Embryonic facial prominence (tissue), 1 donor: Measurements from ENCODE around the gene VIT.

ENCODE experiments used
- DNase-seq: peaks from one replicate; pipeline ENCODE4 v3.0.0-alpha.2; 2016; ENCODE audit errors: extremely low spot score

The VIT gene, protein sequence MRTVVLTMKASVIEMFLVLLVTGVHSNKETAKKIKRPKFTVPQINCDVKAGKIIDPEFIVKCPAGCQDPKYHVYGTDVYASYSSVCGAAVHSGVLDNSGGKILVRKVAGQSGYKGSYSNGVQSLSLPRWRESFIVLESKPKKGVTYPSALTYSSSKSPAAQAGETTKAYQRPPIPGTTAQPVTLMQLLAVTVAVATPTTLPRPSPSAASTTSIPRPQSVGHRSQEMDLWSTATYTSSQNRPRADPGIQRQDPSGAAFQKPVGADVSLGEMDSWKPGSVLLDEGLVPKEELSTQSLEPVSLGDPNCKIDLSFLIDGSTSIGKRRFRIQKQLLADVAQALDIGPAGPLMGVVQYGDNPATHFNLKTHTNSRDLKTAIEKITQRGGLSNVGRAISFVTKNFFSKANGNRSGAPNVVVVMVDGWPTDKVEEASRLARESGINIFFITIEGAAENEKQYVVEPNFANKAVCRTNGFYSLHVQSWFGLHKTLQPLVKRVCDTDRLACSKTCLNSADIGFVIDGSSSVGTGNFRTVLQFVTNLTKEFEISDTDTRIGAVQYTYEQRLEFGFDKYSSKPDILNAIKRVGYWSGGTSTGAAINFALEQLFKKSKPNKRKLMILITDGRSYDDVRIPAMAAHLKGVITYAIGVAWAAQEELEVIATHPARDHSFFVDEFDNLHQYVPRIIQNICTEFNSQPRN

DNA sequence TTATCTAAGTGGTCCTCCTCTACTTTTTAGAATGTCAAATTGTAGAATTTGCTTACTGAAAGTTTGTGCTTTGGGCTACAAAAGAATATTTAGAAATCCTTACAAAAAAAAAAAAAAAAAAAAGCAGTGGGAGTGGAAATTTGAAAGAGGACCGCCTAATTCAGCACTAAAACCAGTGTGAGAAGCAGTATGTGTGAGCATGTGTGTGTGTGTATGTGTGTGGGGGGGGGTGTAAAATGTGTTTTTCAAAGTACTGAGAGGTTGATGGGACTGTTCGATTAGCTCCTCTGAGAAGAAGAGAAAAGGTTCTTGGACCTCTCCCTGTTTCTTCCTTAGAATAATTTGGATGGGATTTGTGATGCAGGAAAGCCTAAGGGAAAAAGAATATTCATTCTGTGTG is at the start of gene VIT:
TSS of gene VIT (plus strand) at position 175 of the 400 bp plus-strand sequence. CDS start 19,664 bp downstream, outside the sequence.
- DNase-seq, result no peak

DNA sequence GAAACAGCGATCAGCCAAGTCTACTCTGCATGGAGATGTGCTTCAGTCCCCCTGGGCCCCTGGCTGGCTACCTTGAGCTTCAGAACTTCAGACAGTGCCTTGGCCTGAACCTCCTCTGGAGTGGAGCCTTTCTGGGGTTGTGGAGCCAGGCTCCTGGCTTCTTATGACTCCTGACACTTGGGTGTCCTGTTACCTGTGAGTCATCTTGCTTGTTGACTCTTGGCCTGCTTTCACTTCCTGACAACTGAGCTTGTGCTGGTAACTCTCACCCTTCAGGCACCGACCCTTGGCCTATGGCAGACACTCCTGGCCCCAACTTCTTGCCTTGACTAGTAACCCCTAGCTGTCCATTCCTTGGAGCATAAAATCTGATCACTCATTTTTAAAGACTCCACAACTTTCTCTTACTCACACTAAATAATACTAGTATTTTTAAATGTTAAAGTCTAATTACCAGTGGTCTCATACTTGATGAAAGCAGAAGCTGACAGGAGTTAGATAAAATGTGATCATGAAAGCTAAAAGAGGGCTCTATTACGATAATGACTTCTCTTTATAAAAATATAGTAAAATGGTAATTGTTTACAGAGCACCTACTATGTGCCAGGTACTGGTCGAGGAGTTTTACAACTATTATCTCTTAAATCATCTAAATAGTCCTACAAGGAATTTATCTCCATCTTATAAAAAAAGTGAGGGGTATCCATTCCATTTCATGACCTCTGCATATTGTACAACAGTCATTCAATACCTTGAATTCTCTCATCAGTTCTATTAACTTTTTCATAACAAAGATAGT is 46.3 kb upstream of the VIT start:
- no peak for DNase-seq

DNA sequence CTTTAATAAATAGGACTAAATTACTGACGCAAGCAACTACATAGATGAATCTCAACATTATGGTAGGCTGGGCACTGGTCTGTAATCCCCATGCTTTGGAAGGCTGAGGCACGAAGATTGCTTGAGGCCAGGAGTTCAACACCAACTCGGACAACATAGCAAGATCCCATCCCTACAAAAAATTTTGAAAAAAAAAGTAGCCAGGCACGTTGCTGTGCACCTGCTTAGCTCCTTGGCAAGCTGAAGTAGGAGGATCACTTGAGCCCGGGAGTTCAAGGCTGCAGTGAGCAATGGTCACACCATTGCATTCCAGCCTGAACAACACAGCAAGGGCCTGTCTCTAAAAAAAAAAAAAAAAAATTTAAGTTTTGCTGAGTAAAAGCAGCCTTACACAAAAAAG is 43.4 kb upstream of the VIT start:
- no peak for DNase-seq

DNA sequence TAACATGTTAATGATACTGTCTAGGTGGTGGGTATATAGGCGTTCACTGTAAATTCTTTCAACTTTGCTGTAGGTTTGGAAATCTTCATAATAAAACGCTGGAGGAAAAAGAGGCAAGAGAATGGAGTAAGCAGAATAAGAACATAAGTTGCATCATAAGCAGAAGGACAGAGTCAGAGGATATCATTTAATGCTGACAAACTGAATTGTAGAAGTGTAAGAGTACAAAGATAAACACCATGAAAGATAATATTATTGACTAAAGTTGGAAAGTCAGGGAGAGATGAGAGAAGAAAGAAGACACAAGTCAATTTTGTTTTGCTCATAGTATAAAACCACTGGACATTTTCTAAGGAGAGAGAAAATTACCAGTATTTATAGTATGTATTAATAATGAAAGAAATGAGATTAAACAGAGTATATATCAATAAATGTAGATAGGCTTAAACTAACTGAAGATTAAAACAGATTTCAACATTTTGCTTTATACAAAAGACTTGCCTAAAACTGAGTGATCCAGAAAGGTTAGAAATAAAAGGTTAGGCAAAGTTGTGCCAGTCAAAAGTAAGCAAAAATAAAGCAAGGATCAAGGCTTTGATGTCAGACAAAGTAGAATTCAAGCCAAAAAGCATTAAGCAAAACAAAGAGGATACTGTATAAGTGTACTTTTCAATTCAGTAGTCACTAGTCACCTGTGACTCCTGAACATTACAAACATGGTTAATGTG is 42.4 kb upstream of the VIT start:
- no peak for DNase-seq

DNA sequence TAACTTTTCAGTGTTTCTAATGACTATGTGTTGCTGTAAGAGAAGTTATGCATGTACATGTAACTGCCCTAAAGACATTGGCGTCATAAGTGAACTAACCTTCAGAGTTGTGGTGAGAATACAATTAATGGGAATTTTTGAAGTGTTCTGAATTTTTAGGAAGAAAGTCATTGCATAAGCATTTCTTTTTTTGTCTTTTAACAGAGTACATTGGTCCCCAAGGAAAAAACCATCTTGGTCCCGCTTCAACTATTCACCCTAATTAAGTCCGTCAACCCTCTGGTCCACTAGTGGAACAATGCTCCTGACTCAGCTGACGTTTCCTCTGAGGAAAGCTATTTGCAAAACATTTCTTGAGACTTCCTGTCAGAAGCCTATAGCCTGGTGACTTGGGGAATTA is 41.1 kb upstream of the VIT start:
- no peak for DNase-seq

DNA sequence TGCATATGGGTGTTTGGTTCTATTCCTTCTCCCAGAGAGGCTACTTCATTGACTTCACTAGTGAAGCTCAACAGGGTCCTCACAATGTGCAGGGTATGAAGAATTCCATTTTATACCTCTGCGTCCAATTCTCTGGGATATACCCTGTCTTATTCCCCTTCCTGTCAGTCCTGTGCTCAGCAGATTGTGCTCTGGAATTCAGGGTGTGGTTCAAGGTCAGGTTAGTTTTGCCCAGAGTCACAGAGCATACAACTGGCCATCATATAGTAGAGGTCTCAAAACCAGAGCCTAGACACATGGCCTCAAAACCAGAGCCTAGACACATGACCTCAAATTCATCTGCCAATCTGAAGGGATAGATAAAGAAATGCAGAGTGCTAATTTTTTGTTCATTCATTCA is 38.8 kb upstream of the VIT start:
- DNase-seq, result no peak

DNA sequence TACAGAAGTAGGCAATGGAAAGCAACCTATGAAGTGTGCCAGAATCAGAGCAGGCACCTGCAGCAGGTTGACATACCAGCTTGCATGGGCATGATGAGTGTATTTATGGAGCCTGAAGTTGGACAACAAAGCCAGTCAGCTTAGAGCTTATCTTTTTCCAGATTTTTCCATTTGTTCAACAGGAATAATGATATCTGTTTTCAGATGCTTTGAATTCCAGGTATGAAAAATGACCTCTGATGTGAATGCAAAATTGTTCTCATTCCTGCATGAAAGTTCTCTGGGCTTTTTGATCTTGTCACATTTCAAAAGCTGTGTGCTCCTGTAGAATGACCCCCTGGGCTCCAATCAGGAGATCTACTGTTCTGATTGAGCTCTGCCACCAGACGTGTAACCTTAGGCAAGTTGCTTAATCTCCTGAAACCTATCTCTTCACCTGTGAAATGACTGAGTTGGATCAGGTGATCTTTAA is 38.2 kb upstream of the VIT start:
- no peak for DNase-seq

DNA sequence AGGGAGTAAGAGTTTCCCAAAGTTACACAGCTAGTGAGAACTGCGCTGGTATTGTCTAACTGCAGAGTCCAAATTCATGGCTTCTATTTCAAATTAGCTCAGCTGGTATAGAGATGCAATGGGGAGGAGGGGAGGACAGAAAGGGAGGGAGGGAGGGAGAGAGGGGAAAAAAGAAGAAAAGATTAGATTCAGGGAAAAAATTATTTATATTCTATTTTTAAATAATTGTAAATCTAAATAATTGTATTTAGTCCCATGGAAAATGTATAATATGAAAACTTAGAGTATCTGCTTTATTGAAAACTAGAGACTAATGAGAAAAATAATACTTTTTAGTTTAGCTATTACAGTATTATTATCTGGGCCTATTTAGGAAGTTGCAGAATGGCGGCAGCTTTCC is 37.3 kb upstream of the VIT start:
- DNase-seq, result no peak

DNA sequence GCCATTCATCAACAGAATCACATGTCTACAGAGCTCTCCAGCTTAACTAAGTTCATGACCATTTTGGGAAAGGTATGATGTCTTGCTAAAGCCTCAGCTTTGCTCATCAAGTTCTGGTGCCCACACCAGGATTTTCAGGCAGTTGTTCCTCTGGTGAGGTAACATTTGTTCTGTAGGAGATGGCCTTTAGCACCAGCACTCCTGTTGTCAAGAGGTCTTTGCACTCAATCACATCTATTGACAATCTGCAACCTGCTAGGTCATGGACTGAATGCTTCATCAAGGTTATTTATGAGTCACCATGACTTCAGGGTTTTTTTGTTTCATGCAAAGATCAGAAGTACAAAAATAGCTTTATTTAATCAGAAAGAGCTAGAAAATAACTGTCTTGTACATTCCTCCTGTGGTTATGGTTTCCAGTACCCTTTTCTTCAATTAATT is 36.6 kb upstream of the VIT start:
- DNase-seq, result no peak

DNA sequence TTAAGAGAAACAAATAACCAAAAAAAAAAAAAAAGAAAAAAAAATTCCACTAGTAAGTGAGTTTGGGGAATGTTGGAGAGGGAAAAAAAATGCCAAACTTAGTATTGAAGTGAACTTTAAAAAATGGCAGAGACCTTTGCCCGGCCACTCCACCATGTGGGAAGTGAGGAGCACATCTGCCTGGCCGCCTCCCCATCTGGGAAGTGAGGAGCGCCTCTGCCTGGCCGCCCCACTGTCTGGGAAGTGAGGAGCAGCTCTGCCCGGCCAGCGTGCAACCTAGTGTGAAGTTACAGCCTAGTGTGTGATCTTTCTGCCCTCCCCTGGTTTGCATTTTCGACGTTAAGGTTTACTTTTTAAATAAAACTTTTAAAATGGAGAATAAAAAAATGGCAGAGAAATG is 33.9 kb upstream of the VIT start:
- DNase-seq, result no peak

DNA sequence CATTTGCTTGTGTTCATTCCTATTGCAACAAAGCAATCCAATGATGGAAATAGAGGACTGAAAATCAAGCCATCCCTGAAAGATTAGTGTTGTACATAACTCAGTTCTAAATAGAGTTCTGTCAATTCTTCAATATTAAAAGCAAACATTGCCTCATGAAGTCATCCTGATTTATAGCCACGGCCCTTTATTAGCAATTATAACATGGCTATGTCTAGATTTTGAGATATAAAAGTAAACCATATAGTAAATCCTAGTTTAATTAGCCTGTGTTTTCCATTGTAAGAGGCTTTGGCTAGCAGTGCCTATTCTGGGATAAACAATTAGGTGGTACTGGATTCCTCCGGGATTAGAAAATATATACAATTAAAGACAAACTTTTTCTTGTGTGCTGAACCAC is 33.2 kb upstream of the VIT start:
- DNase-seq, result no peak

DNA sequence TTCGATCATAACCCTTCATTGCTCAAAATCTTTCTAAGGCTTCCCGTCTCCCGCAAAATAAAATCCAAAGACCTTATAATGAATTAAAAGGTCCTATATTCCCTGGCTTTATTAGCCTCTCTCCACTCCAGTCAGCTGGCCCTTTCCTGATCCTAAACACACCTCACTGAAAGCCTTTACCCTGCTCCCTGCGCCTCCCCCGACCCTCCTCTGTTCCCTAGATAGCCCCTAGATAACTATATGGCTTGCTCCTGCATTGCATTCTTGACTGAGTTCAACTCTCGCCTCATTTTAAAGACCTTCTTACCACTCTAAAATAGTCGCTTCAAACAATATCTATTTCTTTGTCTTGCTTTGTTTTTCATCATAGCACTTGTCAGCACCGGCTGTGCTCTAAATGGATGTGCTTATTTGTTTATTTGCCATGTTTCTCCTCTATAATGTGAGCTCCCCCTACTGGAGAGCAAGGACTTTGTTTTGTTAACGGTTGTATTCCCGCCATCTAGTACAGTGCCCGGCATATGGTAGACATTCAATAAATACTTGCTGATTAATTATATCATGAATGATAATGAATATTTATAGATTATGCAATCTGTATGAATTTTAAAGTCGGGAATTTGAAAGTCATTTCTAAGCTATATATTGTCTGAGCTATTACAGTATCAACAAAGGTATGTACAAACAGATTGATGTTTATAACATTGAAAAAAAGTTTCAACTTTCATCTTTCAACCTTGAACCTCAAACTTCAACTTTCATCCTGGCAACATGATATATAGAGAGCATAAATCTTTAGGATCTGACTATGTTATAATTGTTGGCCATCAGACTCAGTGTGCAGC is 32.4 kb upstream of the VIT start:
- peak; percentile 32 for DNase-seq

DNA sequence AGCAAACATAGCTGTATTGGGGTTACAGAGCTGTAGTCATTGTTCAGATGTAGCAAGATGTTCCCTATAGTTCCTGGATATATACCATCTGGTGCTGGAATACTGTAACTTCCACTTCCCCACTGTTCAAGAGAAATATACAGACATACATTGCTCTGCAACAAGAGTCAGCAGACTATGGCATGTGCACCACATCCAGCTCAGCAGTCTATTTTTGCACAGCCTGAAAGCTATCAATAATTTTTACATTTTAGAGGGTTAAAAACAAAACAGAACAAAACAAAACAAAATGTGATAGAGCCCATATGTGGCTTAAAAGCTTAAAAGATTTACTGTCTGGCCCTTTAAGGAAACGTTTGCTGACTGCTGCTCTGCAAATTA is 31.8 kb upstream of the VIT start:
- no peak for DNase-seq

DNA sequence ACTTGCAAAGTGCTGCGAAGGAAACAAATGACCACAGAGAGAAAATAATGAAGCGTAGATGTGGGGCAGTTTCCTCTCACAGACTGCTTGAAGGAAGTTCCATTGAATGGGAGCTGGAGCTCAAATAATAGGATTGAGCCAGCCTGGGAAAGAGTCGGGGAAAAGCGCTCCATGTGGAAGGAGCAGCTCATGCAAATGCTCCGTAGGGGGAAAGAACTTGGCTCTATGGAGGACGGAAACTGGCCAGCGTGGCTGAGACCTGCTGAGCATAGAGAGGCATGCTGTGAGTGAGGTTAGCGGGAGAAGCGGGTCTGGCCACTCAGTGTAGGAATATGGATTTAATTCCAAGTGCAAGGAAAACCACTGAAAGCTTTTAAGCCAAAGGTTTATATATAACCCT is 28.6 kb upstream of the VIT start:
- DNase-seq, result no peak

DNA sequence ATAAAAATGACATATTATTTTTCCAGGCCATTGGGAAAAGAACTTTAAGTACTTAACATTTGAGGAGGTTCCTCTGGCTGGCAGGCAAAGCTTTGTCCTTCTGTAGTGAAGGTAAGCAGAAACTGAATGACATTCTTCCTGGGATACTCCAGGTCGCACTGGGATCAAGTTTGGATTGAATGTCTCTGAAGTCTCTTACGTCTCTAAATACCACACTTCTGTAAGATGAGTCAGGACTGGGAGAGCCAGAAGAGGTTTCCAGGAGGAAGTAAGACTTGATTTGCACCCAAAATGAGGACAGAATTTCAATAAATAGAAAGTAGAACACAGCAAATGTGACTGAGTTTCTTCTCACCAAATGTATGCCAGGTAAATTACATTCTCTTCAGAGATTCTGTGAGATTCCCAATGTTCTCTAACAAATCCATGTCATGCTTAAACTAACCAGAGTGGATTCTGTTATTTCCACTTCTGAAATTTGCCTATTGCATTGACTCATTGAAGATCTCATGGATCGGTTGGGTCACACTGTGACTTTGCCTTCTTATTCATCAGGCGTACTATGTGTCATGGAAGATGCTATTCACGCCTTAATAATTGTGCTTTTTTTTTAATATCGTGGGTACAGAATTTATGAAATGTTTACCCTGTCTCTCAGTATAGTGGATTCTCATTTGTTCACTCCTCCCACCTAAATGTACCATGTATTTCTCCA is 25.5 kb upstream of the VIT start:
- DNase-seq, result no peak

DNA sequence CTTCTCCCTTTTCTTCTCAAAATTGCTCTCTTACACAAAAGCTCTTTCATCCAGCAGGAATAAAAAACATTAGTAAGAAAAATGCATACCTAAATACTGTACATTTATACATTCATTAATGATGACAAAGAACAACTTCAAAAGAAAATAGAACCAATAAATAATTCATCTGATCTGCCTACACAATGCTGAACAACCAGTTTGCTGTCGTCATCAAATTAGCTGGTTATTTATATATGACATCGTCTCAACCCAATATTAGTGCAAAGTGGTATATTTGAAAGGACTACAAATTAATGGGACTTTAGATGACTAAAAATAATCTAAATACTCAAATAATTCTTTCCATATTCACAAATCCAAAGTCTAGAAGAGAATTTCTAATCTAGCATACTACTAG is 24.8 kb upstream of the VIT start:
- no peak for DNase-seq

DNA sequence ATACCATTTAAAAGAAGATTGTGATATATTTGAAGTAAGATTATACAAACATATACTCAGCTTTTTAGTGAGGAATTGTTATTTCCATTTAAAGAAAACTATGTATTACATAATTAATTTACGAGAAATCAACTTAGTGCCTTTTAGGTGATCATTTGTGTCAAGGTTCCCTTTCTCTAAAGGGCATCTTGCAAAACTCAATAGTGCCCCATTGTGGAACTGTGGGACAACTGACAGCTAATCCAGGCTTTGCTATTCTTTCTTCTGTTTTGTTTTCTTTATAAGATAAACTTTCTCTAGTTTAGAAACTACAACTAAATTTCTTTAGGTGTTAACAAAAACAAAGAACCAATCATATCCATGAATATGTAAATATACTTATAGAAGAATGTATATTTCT is 24.3 kb upstream of the VIT start:
- no peak for DNase-seq

DNA sequence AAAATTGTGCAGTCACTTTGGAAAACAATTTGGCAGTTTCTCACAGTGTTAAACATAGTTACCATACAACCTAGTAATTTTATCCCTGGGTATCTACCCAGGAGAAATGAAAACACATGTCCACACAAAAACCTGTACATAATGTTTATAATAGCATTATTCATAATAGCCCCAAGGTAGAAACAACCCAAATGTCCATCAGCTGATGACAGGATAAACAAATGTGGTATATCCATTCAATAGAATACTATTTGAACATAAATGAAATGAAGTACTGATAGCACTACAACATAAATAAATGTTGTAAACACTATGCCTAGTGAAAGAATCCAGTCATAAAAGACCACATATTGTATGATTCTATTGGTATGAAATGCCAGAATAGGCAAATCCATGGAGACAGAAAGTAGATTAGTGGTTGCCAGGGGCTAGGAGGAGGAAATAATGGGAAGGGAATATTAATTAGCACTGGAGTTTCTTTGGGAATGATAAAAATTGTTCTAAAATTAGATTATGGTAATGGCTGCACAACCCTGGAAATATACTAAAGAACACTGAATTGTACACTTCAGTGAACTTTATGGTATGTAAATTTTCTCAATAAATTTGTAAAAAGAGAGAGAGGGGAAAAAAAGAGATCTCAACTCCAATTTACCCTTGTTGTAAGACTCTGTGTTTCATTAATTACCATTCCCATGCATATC is 20.8 kb upstream of the VIT start:
- no peak for DNase-seq

DNA sequence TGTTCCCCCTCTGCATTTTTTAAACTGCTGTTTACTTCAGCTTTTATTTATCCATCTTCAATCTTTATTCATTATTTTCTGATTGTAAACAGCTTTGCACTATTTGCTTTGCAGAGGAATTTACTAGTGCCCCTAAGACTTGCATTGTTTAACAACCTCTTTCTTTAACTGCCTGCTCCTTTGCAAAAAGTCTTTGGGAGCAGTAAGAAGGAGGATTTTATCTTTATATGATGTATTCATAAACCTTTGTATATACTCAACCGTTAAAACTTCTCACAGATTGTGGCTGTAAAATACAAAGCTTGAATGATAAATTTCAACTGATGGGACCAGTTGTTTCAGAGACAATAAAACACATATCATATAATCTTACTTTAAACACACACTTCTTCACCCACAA is 20.1 kb upstream of the VIT start:
- DNase-seq, result no peak

DNA sequence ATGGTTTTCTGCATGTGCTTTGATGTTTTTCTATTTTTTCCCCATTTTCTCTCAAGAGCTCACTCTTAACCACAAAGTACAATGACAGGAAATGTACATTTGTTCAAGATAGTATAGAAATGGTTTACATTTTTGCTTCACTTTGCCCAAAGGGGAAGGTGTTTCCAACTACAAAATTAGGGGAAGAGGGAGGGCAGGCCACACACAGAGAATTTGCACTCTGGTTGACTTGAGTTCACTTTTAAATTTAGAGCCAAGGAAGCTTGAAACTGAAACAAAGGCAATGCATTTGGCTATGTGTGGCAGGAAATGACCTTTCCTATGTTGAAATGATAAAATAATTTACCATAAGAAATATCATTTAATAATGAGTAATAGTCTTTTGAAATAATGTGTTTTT is 19.1 kb upstream of the VIT start:
- no peak for DNase-seq
